Pancreas (tissue), 10 donors: ENCODE results near the gene TMEM125. TPM values are rescaled to one million over a fixed set of nuclear protein-coding genes. Genes with fewer than 3 reads are reported as not detected.

Source experiments
- ATAC-seq, 4 donors: fragments of 200-7000 bp; cut with Tn5 transposase; one replicate each; pipeline versions ENCODE4 v1.8.0 to v1.9.1; 2020; ENCODE audit warnings: mild to moderate bottlenecking in 4 of 4, moderate library complexity in 4 of 4
- DNase-seq, 6 donors: peaks; one replicate each; pipeline ENCODE4 v3.0.0-alpha.2; 2020
- FAIRE-seq: peaks from 2 replicates; lab custom pipeline; 2012; peaks lifted over from hg19 to GRCh38; lab: Jason Lieb, UNC
- H3K27ac ChIP-seq, 4 donors: fragments of 200-600 bp; sonication (generic); 1 replicate in 3 of 4; 2 replicates in 1 of 4; pipeline versions ENCODE4 v1.5.0 to v1.8.0; 2020
- H3K27me3 ChIP-seq, 4 donors: fragments of 200-600 bp; one replicate each; pipeline ENCODE4 v1.8.0; 2021
- H3K36me3 ChIP-seq, 3 donors: fragments of 200-600 bp; sonication (generic) in 1 of 3; one replicate each; pipeline versions ENCODE4 v1.5.0 to v1.8.0; 2020 to 2021
- H3K4me1 ChIP-seq, 3 donors: fragments of 200-600 bp; one replicate each; pipeline ENCODE4 v1.8.0; 2021
- H3K4me3 ChIP-seq, 4 donors: fragments of 200-600 bp; sonication (generic) in 2 of 4; one replicate each; pipeline versions ENCODE4 v1.5.0 to v1.8.0; 2020 to 2021
- H3K9me3 ChIP-seq, 4 donors: fragments of 200-600 bp; one replicate each; pipeline ENCODE4 v1.8.0; 2021
- CTCF ChIP-seq, 4 donors: fragments of 200-600 bp; sonication (generic) in 3 of 4; IDR thresholded peaks; one replicate each; pipeline versions ENCODE4 v1.5.0 to v1.8.0; 2021; ENCODE audit warnings: antibody characterized with exemption in 4 of 4
- WGBS, 2 donors: extraction: QIAGEN DNeasy Blood & Tissue Kit; methylation state at CpG; one replicate each; pipeline ENCODE4 v1.1.7; 2013; 5-methylcytosine and 5-hydroxymethylcytosine counted together
- intact Hi-C, 3 donors: fragments of 100-400 bp; cut with DNase I; formaldehyde crosslinking; loops; one replicate each; pipeline versions ENCODE4 v1.11.1 to v1.14.2; 2022
- polyA plus RNA-seq, 2 donors: library from polyadenylated mRNA; stranded (reverse); fragments of 200-250 nt; gene quantifications; one replicate each; pipeline ENCODE4 v1.2.3, GENCODE V29; 2013
- total RNA-seq, 6 donors: library from RNA; stranded (reverse); fragmentation: NEBNext Ultra II Directional in 4 of 6; extraction: Animal tissue kit (Norgen Biotek cat#: 25700) in 4 of 6; gene quantifications; one replicate each; pipeline versions ENCODE4 v1.2.1 to v1.2.4, GENCODE V29; 2021 to 2023
- donor health status: healthy with polysubstance abuse.
- donor health status: DM: no; HTN: no; CAD: no; lungs with moderate emphysema.
- donor health status: DM: no; HTN: no; CAD: no.
- donor health status: control.
- donor health status: control.
- donor health status: Bipolar disorder and iron deficiency.
- donor health status: DM: yes; HTN: yes; CAD: no.
- donor health status: DM: no; HTN: no; CAD: no.
- donor health status: DM: no; HTN: no; CAD: no.
- donor health status: DM: yes; HTN: yes; CAD: no.

Gene TMEM125
- total and polyA plus RNA-seq, 8 donors, result 27.5 to 75.0 (median 44.4) TPM

DNA sequence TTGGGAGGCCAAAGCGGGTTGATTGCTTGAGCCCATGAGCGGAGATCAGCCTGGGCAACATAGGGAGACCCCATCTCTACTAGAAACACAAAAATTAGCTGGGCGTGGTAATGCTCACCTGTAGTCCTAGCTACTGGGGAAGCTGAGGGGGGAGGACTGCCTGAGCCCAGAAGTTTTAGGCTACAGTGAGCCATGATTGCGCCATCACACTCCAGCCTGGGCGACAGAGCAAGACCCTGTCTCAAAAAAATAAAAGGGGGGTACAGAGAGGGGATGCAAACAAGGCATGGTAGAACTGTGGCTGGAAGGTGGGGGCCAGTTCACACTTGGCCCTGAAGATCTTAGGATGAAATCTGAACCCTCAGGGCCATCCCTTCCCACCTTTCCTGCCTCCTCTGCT lies 16.8 kb downstream of the TMEM125 start:
- intact Hi-C loops, result no loop called here
- TF ChIP-seq CTCF (IDR thresholded peaks at IDR 0.05), result no peak
- no peaks in the 10 kb centered on the region for H3K27me3 ChIP-seq
- peaks cover 0 to 15% (median 10%) of the 10 kb centered on the region in 3 donors for H3K4me1 ChIP-seq
- H3K9me3 ChIP-seq, result no peaks in the 10 kb centered on the region
- DNase-seq (no peak), FAIRE-seq (no peak), ATAC-seq (no peak)
- peak overlapping the region in 3 of 4 donors; percentile 49 to 89 (median 76) for H3K27ac ChIP-seq
- peak overlapping the region in 1 of 4 donors; percentile 47 for H3K4me3 ChIP-seq
- 93 to 97% methylated on average over 5 of the region's 5 CpGs for WGBS, 2 donors
- no peaks in the 10 kb centered on the region for H3K36me3 ChIP-seq

- TF ChIP-seq CTCF (IDR thresholded peaks at IDR 0.05), result no peak
- Histone ChIP-seq H3K27me3 (no peaks in the 10 kb centered on the region), H3K9me3 (no peaks in the 10 kb centered on the region), H3K36me3 (no peaks in the 10 kb centered on the region), H3K4me3 (no peak overlapping the region), H3K4me1 (peaks cover 0 to 13% (median 9%) of the 10 kb centered on the region in 3 donors), H3K27ac (no peak overlapping the region)
- FAIRE-seq (no peak), ATAC-seq (no peak), DNase-seq (no peak)
- intact Hi-C loops, result no loop called here
- WGBS, 2 donors, result 79 to 81% methylated on average over 9 of the region's 9 CpGs
Observed at GRCh38 chr1:43288058-43288784, 18.4 kb downstream of the TMEM125 start.

DNA sequence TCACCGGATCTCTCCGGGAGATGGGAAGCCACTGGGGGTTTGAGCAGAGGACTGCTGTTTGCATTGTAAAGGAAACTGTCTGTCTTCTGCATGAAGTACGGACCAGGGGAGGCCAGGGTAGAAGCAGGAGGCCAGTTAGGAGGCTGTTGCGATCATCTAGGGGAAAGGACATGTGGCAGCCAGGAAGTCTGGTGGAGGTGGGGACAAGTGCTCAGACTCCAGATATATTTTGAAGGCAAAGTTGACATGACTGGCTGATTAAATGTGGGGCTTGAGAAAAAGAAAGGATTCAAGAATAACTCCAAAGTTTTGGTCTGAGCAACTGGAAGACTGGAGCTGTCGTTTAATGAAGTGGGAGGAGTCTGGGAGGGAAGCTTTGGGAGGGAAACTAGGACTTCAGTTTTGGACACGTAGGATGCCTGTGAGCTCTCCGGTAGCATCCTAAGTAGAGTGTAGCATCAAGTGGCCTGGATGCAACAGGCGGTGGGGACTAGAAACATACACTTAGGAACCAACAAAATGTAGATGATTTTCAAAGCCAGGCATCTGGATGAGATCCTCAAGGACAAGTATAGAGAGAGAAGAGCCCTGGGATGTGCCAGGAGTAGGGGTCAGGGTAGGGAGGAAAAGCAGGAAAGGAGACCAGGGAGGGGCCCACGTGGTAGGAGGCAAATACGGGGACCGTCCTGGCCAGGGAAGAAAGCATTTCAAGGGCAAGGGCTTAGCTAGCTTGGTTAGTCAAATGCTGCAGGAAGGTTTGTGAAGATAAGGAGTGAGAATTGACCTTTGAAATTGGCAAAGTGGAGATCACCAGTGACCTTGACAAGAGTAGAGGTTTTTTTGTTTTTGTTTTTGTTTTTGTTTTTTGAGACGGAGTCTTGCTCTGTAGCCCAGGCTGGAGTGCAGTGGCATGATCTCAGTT lies 19.3 kb downstream of the TMEM125 start:
- no peak overlapping the region for H3K4me3 ChIP-seq
- ATAC-seq (peak in 1 of 4 donors; percentile 3), DNase-seq (no peak), FAIRE-seq (no peak)
- H3K9me3 ChIP-seq, result no peaks in the 10 kb centered on the region
- intact Hi-C loops, result no loop called here
- H3K36me3 ChIP-seq, result no peaks in the 10 kb centered on the region
- 48 to 58% methylated on average over 12 of the region's 12 CpGs for WGBS, 2 donors
- no peaks in the 10 kb centered on the region for H3K27me3 ChIP-seq
- peaks cover 0 to 5% (median 1%) of the 10 kb centered on the region in 3 donors for H3K4me1 ChIP-seq
- no peak overlapping the region for H3K27ac ChIP-seq
- TF ChIP-seq CTCF (IDR thresholded peaks at IDR 0.05), result no peak

- Histone ChIP-seq H3K9me3 (no peaks in the 10 kb centered on the region), H3K4me1 (peaks cover 10 to 15% (median 12%) of the 10 kb centered on the region in 3 donors), H3K4me3 (no peak overlapping the region), H3K27ac (no peak overlapping the region), H3K36me3 (no peaks in the 10 kb centered on the region), H3K27me3 (no peaks in the 10 kb centered on the region)
- 81 to 84% methylated on average over 7 of the region's 7 CpGs for WGBS, 2 donors
- FAIRE-seq, result no peak
- DNase-seq, result peak in 1 of 6 donors; percentile 10
- TF ChIP-seq CTCF (IDR thresholded peaks at IDR 0.05), result no peak
- intact Hi-C loops, result no loop called here
- ATAC-seq, result no peak
Observed at GRCh38 chr1:43292216-43292615, 22.4 kb downstream of the TMEM125 start.
